Muscle of leg (tissue), 11 donors: Measurements from ENCODE around the gene ATP8A2. TPM values are rescaled to one million over a fixed set of nuclear protein-coding genes. Genes with fewer than 3 reads are reported as not detected.
"Not testable (repeated sequence)": the region's sequence is repeated elsewhere in the genome, so short reads cannot be mapped to it uniquely, and the experiment has no call there.

Experiments
- DNase-seq: peaks from one replicate; pipeline ENCODE4 v3.0.0; 2013
- H3K27ac ChIP-seq: one replicate; pipeline ENCODE4 v1.5.1; 2013; ENCODE audit warnings: mild to moderate bottlenecking, low read length, control low read depth
- H3K27me3 ChIP-seq: one replicate; pipeline ENCODE4 v1.6.1; 2013; ENCODE audit warnings: low read length; ENCODE audit not compliant: control insufficient read depth, insufficient read depth
- H3K36me3 ChIP-seq: one replicate; pipeline ENCODE4 v1.6.1; 2013; ENCODE audit warnings: low read length; ENCODE audit not compliant: control insufficient read depth, insufficient read depth
- H3K4me1 ChIP-seq: one replicate; pipeline ENCODE4 v1.6.1; 2013; ENCODE audit warnings: low read length; ENCODE audit not compliant: control insufficient read depth, insufficient read depth
- H3K4me3 ChIP-seq: one replicate; pipeline ENCODE4 v1.5.1; 2013; ENCODE audit warnings: low read length, control low read depth
- H3K9me3 ChIP-seq: replicated peaks from 2 replicates; pipeline ENCODE4 v1.6.1; 2013; ENCODE audit warnings: low read depth, low read length; ENCODE audit not compliant: control insufficient read depth
- WGBS: methylation state at CpG from one replicate; pipeline ENCODE4 v1.1.5; 2013; ENCODE audit warnings: missing lambda C conversion rate; ENCODE audit not compliant: insufficient coverage; 5-methylcytosine and 5-hydroxymethylcytosine counted together
- polyA plus RNA-seq, 8 donors: library from polyadenylated mRNA; unstranded; fragments of 120-200 nt; gene quantifications; one replicate each; pipeline versions ENCODE4 v1.2.1 to v1.2.3, GENCODE V29; 2013; ENCODE audit warnings: inconsistent platforms in 1 of 8, low replicate concordance in 1 of 8; ENCODE audit not compliant: insufficient read length in 8 of 8, insufficient read depth in 1 of 8
- total RNA-seq: library from RNA; stranded (reverse); fragments of 120-200 nt; gene quantifications from one replicate; pipeline ENCODE4 v1.2.4, GENCODE V29; 2013

Gene ATP8A2
- total and polyA plus RNA-seq, 9 donors, result 0.89 to 2.9 (median 1.6) TPM

DNA sequence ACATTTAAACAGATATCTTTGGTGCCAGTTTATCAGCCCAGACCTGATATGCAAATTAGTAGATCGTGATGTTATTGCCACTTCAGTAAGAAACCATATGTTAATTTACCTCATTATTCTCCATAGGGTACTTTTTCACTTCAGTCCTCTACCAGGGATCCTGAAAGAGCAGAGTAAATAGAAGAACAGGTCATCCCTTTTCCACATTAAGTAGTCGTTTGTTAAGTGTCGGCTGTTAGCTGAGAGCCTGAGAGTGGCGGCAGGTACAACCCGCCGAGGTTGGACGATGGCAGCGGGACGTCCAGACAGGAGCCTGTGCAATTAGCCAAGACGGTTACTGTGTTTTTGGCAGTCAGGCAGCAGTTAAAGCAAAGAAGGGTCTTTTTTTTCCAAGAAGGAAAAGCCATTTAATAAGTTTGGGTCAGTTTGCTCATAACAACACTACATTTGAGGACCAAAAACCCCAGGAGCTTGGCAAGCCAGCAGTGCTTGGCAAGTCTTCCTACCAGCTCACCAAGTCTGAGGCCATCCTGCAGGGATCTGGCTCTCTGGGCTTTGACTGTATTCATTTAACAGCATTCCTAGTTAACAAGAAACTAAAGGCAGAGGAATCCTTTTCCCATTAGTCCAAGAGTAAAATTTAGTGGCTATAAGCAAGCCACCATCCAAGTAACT, 448.2 kb downstream of the ATP8A2 start:
- Histone ChIP-seq H3K9me3 (no peaks in the 10 kb centered on the region), H3K36me3 (no peaks in the 10 kb centered on the region), H3K4me1 (peaks cover 4% of the 10 kb centered on the region), H3K27me3 (no peaks in the 10 kb centered on the region), H3K27ac (no peak overlapping the region), H3K4me3 (no peak overlapping the region)
- 53% methylated on average over 8 of the region's 10 CpGs for WGBS
- peak; percentile 55 for DNase-seq

DNA sequence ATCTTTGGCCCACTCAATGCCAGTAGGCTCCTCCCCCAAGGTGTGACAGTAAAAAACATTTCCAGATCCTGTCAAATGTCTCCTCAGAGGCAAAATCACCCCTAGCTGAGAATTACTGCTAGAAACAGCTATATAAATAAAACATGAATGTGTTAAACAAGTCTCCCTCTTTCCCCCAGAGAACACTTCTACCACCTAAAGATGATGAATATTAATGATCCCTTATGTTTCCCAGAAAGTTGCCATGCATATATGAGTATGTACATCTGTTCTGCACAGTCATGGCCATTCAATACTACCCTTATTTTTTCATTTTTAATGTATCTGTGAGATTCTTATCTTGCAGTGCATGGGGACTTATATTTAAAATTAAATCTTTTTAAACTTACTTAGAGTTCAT, 450.0 kb downstream of the ATP8A2 start:
- no peaks in the 10 kb centered on the region for H3K9me3 ChIP-seq
- no peak for DNase-seq

GRCh38 chr13:25827221-25827620, 455.4 kb downstream of the ATP8A2 start:
- not testable (repeated sequence) for H3K36me3 ChIP-seq, H3K4me3 ChIP-seq, H3K9me3 ChIP-seq, H3K27me3 ChIP-seq, DNase-seq, H3K27ac ChIP-seq
- 100% methylated on average over 3 of the region's 9 CpGs for whole genome bisulfite sequencing
- peaks cover 12% of the 10 kb centered on the region for H3K4me1 ChIP-seq

More for the DNA sequence above, 450.0 kb downstream of the ATP8A2 start:
- Histone ChIP-seq H3K4me1 (no peaks in the 10 kb centered on the region), H3K27ac (no peak overlapping the region), H3K36me3 (no peaks in the 10 kb centered on the region), H3K27me3 (no peaks in the 10 kb centered on the region), H3K4me3 (no peak overlapping the region)

DNA sequence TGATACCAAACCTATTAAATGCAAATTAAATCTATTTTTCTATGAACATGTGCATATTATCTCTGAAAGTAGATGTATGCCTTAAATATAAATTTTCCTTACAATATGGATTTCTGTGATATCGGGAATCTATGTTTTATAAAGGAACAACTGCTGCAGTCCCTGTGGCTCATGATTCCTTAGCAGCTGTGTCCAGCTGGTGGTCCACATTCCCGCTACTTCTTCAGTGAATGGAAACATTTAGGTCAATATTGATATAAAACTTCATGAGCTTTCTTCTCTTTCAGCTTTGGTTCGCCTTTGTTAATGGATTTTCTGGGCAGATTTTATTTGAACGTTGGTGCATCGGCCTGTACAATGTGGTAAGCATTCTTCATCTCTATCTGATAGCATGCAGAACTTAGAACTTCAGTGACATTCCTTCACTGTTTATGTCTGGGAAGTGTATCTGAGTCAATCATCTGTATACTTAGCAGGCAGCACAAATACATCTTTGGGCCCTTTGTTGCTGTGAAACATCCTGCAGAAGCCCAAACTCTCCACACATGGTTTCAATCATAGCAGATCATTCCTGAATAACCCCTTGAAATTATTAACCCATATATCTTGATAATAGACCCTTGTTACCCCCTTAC, 456.2 kb downstream of the ATP8A2 start:
- WGBS, result no CpG with 5 or more reads among the region's 5 CpGs
- peak; percentile 40 for DNase-seq
- Histone ChIP-seq H3K27me3 (no peaks in the 10 kb centered on the region), H3K9me3 (no peaks in the 10 kb centered on the region), H3K4me3 (no peak overlapping the region), H3K4me1 (peaks cover 12% of the 10 kb centered on the region), H3K27ac (peak overlapping the region; percentile 22), H3K36me3 (no peaks in the 10 kb centered on the region)

DNA sequence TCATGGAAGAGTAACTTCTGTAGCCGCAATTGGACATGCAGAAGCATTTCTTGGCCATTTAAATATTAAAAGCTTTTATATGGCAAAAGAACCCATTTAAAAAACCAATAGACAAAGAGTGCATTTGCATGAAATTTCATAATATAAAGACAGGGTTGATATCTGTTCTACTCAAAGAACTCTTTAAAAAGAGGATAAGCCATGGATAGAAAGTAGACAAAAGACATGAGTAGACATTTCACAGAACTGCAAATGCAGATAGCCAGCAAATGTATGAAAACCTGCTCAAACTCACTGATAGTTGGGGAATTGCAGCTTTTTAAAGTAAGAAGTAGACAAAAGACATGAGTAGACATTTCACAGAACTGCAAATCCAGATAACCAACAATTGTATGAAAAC, 462.0 kb downstream of the ATP8A2 start:
- WGBS, result no CpG with 5 or more reads among the region's 1 CpG
- no peak for DNase-seq
- Histone ChIP-seq H3K4me3 (no peak overlapping the region), H3K27me3 (no peaks in the 10 kb centered on the region), H3K27ac (no peak overlapping the region), H3K4me1 (peaks cover 4% of the 10 kb centered on the region), H3K36me3 (no peaks in the 10 kb centered on the region), H3K9me3 (no peaks in the 10 kb centered on the region)

- no peak overlapping the region for H3K4me3 ChIP-seq
- WGBS, result 62% methylated on average over 7 of the region's 12 CpGs
- H3K27me3 ChIP-seq, result no peaks in the 10 kb centered on the region
- no peak for DNase-seq
- H3K27ac ChIP-seq, result no peak overlapping the region
- no peaks in the 10 kb centered on the region for H3K4me1 ChIP-seq
- H3K9me3 ChIP-seq, result no peaks in the 10 kb centered on the region
- no peaks in the 10 kb centered on the region for H3K36me3 ChIP-seq
These were observed 465.0 kb downstream of the ATP8A2 start for GRCh38 chr13:25836574-25837336.

DNA sequence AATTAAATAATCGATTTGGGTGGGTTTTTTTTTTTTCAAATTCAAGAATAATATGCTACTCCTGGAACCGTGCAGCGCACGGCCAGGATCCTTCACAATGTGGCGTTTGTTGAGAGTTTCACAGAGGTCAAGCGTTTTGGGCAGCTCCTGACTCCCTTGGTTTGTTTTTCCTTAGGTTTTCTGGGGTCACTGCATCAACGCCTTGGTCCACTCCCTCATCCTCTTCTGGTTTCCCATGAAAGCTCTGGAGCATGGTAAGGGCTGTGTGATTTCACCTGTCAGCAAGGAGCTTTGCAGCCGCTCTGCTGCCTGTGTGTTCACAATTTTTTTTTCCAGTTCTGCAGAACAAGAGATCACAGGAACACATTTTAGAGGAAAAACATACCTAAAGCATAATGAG, 467.6 kb downstream of the ATP8A2 start:
- H3K27me3 ChIP-seq, result no peaks in the 10 kb centered on the region
- no peaks in the 10 kb centered on the region for H3K4me1 ChIP-seq
- no peak overlapping the region for H3K4me3 ChIP-seq
- no peaks in the 10 kb centered on the region for H3K36me3 ChIP-seq
- WGBS, result no CpG with 5 or more reads among the region's 8 CpGs
- H3K9me3 ChIP-seq, result no peaks in the 10 kb centered on the region
- H3K27ac ChIP-seq, result no peak overlapping the region
- no peak for DNase-seq

- no peak overlapping the region for H3K4me3 ChIP-seq
- no peaks in the 10 kb centered on the region for H3K9me3 ChIP-seq
- no peaks in the 10 kb centered on the region for H3K27me3 ChIP-seq
- no peaks in the 10 kb centered on the region for H3K36me3 ChIP-seq
- H3K27ac ChIP-seq, result no peak overlapping the region
- 70% methylated on average over 2 of the region's 3 CpGs for WGBS
- no peak for DNase-seq
- no peaks in the 10 kb centered on the region for H3K4me1 ChIP-seq
These were observed 468.5 kb downstream of the ATP8A2 start for GRCh38 chr13:25840261-25840660.

- WGBS, result no CpG with 5 or more reads among the region's 2 CpGs
- no peak for DNase-seq
- Histone ChIP-seq H3K36me3 (no peaks in the 10 kb centered on the region), H3K27ac (no peak overlapping the region), H3K27me3 (no peaks in the 10 kb centered on the region), H3K4me3 (no peak overlapping the region), H3K9me3 (no peaks in the 10 kb centered on the region), H3K4me1 (no peaks in the 10 kb centered on the region)
These were observed 469.2 kb downstream of the ATP8A2 start for GRCh38 chr13:25840931-25841330.

- DNase-seq, result no peak
- Histone ChIP-seq H3K27me3 (no peaks in the 10 kb centered on the region), H3K27ac (no peak overlapping the region), H3K4me1 (no peaks in the 10 kb centered on the region), H3K9me3 (no peaks in the 10 kb centered on the region), H3K36me3 (no peaks in the 10 kb centered on the region), H3K4me3 (no peak overlapping the region)
- WGBS, result 81% methylated on average over 2 of the region's 4 CpGs
These were observed 471.9 kb downstream of the ATP8A2 start for GRCh38 chr13:25843692-25844091.
